GDM1 (cell line): ENCODE measurements around the gene MEX3C.

Experiments
- DNase-seq: peaks from one replicate; lab custom pipeline; 2025; lab: John Stamatoyannopoulos, UW

MEX3C gene

DNA sequence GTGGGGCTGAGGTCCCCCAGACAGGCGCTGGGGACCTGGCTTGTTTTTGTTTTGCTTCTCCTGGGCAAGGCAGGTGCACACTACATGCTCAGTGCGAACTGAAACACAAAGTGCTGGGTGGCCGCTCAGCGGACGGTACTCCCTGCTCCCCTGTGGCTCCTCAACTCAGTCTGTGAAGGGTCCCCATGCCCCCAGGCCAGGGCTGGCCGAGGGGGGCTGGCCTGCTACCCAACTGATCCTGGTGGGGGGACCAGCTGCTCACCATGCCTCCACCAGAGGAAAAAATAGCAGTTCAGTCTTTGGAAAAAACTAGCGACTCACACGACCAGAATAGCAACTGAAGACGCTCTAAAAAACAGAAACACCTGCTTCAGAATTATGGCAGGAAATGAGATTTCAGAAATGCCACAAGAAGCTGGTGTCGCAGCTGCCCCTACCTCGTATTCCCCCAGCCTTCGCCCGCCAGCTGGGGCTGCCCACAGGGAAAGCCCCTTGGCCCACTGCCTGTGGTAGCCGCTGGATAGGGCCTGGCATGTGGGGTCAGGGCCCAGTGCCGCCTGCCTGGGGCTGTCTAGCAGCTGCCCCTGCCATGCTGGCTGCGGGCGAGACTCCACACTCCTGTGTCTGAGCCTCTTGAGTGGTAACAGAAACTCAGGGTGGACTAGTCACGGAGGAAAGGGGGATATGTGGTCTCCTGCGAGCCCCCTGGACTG lies 43.7 kb downstream of the MEX3C start:
- no peak for DNase-seq

DNA sequence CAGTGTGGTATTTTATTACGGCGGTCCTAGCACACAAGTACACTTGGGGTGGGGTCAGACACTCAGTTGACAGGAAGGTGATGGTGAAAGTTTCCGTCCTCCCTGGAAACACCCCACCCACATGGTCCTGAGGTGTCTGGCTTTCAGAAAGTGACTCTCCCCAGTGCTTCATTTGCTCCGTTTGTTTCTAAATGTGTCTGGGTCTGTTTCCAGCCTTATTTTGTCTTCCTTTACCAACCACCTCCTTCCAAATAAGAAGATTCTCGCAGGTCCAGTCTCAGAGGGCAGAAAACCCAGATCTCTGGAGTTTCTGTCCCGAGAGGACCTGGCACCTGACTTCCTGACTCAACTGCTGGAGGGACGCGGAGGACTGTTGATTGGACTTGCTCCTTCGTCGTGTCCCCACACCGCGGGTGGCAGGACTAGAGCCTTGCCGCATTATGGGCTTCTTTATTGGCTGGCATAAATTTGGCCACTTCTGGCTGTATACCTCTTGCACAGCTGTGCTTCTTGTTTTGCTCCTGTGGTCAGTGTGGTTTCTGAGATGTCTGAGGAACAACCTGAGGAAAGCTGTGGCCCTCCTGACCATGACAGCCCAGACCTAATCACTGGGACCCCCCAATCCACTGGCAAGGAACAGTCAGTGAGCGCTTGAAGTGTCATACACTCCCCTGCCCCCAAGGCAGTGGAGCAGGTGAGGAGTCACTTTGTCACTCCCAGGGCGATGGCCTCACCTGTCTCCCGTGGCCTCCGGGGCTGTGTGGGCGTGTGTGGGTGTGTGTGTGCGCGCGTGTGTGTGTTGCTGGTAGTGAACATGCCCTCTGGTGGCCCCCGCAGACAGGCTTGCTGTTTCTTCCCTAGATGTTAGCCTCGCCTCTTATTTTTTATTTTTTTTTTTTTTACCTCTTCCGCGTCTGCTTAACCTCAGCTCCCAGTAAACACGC lies 45.6 kb downstream of the MEX3C start:
- DNase-seq = no peak

DNA sequence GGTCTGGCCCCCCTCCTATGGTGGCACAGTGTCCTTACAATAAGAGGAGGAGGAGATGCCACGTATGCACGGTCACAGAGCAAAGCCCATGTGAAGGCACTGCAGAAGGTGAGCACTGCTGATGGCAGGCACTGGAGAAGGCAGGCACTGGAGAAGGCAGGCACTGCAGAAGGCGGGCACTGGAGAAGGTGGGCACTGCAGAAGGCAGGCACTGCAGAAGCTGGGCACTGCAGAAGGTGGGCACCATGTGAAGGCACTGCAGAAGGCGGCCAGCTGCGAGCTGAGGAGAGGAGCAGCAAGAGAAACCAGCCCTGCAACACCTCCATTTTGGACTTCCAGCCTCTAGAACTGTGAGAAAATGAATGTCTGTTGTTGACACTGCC lies 46.3 kb downstream of the MEX3C start:
- no peak for DNase-seq

DNA sequence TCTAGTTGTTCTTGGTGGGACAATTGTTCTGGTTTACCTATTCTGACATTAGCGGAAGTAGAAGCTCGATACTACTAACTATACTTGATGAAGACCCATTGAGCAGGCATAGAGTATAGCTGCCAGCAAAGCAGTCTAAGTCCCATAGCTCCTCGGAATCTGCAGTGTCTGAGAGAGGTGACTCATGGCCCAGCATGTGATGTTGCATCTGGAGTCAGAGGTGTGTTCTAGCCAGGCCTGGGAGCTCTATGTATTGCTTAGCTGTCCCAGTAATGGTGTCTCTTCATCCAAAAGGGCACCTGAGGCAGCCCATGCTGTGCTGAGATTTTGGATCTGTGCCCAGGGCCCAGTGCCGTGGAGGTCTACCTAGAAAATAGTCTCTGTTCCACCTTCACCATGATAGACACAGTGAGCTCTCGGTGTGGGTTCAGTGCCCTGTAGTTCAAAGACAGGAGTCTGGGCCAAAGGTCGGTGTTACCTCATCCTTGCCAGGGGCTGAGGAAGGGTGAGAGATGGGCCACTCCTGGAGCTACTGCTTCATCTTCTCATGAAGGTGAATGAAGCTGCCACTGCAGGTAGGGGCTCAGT lies 47.3 kb downstream of the MEX3C start:
- DNase-seq = no peak

DNA sequence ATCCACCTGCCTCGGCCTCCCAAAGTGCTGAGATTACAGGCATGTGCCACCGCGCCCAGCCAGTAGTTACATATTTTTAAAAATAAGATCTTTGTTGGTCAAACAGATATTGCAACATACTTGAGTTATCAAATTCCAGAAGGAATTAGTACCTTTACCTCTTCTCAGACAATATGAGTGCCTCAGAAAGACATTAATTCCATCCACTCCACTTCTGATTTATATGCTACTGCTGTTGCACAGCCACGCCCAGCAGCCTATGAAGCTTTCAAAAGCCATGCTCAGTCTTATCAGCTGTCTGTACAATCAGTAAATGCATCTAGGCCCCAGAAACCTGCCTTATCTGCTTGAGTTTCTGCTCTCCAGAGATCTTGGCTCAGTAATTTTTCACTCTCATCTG lies 47.8 kb downstream of the MEX3C start:
- DNase-seq = no peak

DNA sequence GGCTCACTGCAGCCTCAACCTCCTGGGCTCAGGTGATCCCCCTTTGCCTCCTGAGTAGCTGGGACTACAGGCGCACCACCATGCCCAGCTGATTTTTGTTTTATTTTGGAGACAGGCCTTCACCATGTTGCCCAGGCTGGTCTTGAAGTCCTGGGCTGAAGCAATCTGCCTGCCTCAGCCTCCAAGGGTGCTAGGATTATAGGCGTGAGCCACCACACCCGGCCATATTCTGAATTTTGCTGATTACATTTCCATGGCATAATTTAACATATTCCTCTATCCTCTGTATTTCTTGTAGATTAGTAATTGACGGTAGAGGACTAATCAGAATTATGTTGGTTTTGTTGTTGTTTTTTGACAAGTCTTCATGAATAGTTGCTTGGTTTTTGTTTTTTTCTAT lies 50.6 kb downstream of the MEX3C start:
- no peak for DNase-seq

DNA sequence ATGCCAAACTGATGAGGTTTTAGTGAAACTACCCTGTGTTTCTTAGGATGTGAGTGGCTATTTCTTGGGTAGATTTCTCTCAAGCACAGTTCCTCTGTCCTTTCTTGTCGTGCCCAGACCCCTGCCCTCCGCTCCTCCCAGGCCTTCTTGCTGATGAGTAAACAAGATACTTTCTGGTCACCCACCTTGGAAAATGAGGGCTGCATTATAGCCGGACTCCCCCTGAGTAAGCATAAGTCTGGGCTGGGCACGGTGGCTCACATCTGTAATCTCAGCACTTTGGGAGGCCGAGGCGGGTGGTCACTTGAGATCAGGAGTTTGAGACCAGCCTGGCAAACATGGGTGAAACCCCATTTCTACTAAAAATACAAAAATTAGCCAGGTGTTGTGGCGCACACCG lies 58.5 kb downstream of the MEX3C start:
- no peak for DNase-seq

DNA sequence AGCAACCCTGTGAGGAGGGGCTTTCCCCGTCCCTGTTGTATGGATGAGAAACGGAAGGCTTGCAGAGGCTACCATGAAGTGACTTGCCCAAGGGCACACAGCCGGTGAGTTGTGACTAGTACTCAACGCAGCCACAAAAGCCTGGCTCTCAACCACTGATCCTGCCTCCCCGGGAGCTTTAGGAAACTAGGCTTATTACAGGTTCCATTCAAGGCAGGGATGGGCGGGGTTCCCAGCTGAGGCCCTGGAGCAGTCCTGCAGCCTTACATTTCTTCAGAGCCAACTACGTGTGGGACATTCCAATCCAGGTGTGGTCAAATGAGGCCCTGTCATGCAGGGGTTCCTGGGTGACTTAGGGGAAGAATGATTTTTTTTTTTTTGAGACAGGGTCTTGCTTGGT lies 59.6 kb downstream of the MEX3C start:
- no peak for DNase-seq

DNA sequence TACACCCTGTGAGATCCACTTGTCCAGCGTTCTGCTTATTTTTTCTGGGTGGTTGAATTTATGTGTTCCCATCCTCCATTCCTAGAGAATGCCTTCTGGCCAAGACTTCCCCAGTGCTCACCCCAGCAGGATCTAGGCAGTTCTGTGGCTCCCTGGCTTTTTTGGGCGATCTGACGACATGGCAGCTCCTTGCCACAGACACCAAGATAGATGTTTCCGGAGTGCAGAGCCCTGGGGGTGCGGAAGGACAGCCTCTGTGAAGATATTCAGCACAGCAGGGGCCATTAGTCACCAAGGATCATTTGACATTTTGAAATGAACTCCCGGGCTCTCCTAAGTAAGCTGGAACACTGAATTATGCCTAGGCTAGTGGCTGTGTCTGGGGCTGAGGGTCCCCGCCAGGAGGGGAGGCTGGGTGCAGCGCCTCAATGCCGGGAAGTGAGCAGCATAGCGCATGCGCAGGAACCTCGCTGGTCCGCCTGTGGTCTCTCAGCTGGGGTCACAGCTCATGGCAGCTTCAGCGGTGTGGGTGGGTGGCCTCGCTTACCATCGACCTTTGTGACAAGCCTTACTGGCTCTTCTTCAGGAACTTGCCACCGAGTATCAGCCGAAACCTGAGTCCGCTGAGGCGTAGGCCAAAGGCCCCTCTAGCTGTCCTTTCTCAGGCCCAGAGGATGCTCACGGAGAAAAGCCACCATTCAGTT lies 60.3 kb downstream of the MEX3C start:
- DNase-seq = no peak

DNA sequence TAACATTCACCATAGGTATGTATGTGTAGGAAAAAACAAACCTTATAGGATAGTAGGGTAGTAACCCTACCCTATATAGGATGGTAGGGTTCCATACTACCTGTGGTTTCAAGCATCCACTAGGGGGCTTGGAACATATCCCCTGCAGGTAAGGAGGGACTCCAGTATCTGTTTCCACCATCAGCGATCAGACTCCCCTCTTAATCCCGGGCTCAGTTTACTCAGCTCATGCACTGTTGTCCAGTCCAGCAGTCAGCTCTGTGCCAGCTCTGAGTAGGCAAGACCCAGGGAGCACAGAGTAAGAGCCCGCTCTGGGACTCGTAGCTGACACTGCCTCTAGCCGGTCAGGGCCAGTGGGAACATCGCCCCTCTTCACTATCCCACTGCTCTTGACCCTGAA lies 61.7 kb downstream of the MEX3C start:
- no peak for DNase-seq

DNA sequence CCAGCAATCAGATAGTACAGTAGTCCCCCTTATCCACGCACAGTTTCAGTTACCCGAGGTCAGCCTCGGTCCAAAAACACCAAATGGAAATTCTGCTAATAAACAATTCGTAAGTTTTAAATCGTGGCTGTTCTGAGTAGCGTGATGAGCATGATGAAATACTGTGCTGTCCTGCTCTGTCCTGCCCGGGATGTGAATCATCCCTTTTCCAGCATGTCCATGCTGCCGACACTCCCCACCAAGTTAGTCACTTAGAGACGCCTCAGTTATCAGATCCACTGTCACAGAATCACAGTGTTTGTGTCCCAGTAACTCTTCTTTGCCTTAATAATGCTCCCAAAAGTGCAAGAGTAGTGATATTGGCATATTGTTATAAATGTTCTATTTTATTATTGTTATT lies 62.1 kb downstream of the MEX3C start:
- DNase-seq = no peak

DNA sequence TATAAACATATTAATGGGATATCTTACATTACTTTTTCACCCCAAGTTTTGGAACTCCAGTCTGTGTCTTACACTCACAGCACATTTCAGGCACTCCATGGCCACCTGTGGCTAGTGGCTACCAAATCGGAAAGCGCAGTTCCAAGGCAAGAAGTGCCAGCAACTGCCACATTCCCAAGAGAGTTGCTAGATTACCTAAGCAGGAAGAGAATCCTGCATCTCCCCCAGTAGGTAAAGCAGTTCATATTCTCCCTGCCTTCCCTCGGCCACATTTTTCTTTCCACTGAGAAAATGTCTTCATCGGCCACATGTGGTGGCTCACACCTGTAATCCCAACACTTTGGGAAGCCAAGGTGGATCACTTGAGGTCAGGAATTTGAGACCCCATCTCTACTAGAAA lies 62.8 kb downstream of the MEX3C start:
- DNase-seq = no peak

DNA sequence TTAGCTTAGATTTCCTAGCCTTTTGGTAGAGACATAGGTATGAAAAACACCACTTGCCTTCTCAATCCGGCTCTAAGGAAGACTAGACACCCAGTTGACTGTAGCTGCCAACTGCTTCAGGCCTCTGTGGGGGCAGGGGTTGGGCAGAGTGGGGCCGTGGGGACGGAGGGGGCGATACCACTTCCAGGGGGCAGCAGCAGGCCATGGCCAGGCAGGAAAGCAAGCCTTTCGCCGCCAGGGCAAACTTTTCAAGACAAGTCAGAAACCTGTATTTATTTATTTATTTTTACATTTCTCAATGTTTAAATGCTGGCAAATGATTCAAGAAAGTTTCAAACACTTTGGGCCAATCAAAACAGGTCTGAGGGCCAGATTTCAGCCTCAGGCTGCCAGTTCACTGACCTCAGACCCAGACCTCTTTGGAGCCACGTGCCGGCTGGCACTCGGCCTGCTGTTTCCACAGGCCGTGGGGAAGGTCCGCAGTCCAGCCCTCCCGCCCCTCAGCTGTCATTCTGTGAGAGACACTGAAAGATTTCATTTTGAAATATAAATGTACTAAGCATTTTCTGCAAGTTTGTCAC lies 63.8 kb downstream of the MEX3C start:
- DNase-seq = no peak

DNA sequence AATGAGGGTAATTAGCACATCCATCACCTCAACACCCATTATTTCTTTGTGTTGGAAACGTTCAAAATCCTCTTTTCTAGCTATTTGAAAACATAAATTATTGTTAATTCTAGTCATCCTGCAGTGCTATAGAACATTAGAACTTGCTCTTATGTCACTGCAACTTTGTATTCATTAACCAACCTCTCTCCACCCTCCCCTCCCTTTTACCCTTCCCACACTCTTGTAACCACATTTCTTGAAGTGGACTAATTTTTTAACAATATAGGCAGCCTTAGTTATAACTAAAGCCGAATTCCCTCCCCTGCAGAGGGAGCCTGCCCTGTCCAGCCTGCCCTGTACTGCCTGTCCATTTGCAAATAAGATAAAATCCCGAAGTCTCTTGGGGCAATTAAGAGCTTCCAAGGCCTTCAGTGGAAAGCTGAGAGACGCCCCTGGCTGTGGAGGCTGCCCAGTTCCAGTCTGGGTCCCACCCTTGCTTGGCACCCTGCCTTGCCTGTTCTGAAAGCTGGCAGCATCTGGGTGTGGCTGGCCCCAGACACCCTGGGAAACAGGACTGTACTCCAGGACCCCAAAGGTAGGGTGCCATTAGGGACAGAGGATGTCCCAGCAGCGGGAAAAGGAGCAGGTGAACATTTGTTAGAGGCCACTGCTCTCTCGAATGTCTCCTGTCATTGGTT lies 65.1 kb downstream of the MEX3C start:
- no peak for DNase-seq

DNA sequence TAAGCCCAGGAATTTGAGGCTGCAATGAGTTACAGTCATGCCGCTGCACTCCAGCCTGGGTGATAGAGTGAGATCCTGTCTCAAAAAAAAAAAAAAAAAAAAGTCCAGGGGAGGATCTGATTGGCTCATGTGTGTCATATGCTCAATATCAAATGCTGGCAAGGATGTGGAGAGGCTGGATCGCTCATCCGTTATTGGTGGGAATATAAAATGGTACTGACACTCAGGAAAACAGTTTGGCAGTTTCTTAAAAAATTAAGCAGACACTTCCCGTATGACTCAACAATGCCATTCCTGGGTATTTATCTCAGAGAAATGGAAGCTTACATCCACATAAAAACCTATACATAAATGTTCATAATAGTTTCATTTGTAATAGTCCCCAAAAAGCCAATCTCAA lies 68.9 kb downstream of the MEX3C start:
- DNase-seq = no peak

DNA sequence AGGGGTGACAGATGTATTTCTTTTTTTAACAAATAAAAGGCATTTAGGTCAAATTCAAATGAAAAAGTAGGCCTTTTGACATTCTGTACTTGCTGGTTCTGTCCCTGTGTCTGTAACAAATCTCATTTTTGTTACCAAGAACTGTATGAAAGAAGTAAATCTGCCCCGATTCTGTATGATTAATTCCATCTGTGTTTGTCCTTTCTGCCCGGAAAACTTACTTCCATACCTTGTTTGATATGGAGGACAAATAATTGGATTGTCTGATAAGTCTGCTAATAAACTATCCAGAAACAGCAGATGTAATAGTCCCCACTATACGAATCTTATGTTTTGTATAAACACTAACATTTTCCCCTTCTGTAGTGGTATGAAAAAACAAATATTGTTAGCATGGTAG lies 69.8 kb downstream of the MEX3C start:
- DNase-seq = no peak

DNA sequence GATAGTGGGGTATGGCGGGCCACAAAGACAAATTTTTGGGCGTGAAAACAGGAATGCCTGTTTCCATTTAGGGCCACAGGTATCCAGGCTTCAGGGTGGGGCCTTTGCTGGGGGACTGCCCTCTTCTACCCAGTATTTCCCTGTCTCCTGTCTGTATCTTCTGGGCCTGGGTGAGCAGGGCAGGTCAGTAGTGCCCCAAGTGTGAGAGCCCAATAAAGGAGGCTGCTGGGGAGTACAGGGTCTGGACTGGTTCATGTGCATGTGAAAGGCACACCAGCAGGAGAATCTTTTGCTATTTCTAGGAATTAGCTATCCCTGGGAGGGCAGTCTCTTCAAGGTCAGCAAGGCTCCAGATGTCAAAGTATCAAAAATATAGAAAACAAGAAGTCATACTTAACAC lies 71.5 kb downstream of the MEX3C start:
- no peak for DNase-seq
